HG03045 (cell line): ENCODE measurements around the gene GOLGA2.

Experiments used
- ATAC-seq: cut with Tn5 transposase; IDR thresholded peaks from one replicate; pipeline ENCODE4 v1.9.1; 2021; ENCODE audit warnings: mild to moderate bottlenecking, moderate library complexity; ENCODE audit not compliant: unreplicated experiment

Gene GOLGA2

DNA sequence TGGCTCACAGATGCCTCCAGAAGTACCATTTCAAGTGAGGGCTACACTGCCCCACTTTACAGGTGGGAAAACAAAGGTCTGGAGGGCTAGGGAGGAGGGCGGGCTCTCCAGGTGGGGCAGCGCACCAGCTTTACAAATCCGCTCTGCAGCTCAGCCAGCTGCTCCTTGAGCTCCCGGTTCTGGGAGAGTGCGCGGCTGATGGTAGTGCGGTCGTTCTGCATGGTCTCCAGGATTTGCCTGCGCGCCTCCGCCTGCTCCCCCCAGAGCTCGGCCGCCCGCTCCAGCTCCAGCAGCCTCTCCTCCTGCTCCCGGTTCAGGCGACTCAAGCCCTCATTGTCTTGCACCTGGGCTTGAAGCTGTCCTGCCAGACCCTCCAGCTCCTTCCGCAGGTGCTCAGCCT, 15.5 kb downstream of the GOLGA2 start:
- ATAC-seq: no peak

DNA sequence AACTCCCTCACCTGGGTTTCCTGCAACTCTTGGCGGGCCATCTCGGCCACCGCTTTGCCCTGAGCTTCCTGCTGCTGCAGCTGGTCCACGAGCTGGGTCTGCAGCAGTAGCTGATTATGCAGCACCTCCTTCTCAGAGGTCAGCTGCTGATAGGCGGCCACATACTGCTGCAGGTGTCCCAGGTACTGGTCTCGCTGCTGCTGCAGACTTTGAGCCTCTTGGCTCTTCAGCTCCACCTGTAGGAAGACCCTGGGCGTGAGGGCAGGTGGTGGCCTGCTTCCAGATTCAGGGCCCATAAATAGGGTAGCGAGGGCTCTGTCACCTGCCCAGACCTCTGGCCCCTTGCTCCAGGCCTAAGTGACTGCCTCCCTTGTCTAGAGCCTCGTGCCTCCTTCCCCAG, 16.7 kb downstream of the GOLGA2 start:
- no peak for ATAC-seq

DNA sequence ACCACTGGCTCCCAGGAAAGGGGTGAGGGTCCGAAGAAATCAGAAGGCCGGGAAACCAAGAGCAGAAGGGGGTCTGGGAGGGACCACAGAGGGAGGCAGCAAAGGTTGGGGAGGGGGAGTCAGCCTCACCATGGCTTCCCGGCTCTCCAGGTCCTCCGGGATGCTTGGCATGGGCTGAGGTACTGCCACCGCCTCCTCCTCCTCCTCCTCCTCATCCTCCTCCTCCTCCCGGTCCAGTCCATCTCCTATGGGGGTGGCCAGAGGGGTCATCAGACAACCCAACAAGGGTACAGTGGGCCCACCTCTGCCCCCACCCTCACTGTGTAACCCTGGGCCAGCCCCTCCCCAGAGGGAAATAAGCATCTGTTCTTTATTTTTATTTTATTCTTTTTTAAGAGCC, 17.5 kb downstream of the GOLGA2 start:
- ATAC-seq: no peak

DNA sequence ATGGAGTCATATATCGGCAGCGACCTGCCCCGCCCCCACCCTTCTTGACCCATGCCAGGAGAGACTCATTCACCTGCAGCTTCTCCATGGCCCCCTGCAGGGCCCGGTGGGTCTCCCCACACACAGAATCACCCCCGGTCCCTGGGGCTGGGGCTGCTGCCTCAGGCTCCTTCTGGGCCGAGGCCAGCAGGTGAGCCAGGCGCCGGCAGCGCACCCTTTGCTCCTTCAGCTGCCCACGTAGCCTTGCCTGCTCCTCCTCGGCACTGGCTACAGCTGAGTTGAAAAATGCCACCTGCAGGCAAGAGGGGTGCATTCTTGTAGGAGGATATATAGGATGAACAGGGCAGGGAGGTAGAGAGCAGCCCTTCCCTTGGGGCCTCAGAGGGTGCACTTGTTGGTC, 17.9 kb downstream of the GOLGA2 start:
- ATAC-seq: no peak

DNA sequence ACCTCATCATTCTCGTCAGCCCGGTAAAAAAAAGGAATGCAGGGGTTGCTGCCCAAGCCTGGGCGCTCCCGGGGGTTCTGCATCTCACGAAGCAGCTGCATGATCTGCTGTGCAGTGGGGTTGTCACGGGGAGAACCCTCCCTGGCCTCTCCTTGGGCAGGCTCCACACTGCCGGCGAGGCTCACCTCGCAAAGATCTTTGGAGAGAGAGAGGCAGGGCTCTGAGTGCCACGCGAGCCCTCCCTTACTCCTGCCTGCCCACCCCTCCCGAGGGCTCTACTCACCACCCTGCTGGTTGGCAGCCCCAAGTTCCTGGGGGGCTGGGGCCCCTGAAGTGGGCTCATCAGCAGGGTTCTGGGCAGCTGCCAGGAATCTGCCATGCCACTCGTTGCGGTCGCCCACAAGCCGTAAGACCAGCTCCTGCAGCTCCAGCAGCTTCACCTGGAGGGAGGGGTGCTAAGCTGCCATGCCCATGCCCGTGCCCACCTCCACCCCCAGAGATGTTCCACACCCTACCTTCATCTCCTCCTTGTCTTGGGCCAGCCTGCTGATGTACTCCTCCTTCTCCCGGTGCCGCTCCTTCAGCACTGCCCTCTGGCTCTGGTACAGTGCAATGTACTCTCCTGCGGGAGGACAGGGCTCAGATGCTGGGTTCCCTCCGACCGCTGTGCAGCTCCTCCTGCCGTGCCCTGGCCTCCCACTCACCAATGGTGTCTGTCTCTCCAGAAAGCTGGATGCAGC, 18.6 kb downstream of the GOLGA2 start:
- ATAC-seq: no peak

DNA sequence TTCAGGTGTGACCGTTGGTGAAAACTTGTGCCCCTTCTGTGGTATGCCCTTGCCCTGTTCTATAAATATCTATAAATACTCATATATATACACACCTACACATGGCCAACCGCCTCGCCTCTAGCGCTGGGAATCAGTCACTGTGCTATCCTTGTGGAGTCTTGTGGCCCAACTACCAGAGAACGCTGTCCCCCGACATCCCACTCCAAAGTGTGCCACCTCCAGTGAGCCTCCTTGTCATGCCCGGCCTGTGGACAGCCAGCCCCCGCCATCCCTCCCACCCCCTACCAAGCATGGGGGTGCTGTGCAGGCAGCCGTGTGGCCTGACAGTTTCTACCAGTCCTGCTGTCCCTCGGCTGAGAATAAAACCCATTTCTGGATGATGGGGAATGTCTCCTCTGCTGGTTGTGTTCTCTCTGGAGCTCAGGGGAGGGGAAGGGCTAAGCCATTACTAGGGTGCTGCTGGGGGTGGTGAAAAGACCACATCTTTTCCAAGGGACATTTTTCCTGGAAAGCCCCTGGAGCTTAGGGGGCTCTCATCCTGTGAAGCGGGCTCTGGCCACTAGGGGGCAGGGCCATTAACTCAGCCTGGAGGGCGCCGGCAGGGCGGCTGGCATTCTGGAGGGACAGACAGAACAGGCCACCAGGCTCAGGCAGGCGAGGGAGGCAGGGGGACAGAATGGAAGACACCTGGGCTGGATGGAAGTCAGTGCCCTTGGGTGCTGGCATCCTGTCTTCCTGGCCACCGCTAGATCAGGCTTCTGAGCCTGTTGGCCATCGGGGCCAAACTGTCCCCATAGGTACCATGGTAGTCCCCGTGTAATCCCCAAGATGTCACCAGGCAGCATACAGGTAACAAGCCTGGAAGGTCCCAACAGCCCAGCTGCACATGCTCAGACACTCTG, 20.7 kb downstream of the GOLGA2 start:
- no peak for ATAC-seq

GRCh38 chr9:128254362-128254761, 21.4 kb downstream of the GOLGA2 start:
- ATAC-seq: no peak

GRCh38 chr9:128253991-128254346, 21.8 kb downstream of the GOLGA2 start:
- no peak for ATAC-seq

DNA sequence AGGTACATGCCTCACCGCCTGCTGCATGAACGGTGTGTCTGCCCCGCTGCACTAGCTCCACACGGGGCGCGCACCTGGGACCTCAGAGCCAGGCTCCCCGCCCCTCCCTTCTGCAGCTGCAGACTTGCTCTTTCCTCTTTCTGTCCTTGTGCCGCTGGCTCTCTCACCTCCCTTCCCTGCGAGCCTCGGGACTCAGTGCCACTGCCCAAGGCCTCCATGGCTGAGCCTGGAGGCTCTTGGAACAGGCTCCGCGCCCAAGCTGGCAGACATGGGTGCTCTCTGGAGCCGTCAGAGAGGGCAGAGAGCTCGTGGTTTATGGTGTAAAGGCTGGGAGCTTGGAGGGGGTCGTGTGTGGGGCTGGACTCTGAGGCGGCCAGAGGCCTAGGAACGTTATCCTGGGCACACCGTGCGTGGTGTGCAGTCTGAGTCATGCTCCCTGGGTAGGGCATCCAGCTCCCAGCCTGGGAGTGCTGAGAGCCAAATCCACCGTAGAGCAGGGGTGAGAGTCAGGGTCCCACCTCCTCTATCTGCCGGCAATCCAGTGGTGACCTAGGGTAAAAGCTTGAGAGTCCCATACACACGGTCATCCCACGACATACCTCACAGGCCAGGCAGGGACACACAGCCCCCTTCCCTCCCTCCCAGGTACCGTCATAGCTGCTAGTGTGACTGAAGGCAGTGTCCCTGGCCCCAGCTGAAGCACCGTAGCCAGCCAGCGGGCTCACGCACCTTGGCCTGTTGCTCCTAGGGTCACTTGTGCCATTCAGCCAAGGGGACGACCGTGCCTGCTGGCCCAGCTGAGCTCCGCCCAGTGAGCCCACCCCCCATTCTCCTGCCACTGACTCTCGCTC, 22.4 kb downstream of the GOLGA2 start:
- no peak for ATAC-seq

DNA sequence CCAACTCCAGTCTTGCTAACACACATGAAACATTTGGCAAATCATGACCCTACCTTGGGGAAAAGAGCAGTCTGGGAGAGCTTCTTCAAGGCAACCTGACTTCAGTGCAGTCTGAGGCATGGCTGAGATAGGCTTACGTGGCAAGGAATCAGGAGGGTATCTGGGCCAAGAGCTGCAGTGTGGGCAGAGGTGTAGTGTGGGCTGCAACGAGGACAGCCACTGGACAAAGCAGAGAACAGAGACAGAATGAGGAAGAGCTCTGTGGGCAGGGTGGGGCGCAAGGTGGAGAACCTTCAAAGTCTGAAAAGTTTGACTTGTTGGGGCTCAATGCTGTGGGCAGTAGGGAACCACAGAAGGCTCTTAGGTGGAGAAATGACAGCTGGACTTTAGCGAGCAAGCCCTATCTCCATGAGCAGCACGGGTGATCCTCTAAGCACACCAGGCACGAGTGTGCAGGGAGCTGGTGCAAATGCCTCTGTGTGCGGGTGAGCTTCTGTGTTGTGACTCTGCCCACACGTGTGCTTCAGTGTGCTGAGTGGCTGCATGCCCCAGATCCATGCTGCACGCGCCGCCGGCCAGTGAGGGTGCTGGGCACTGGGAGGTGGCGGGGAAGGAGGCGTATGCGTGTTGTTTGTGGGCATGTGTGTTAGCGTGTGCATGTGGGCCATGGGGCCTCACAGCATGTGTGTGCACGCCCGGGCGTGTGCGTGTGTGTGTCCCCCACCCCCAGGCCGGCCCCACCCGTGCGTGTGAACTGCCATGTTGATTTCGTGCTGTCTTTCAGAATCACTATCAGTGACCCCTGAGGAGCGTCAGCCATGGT, 23.3 kb downstream of the GOLGA2 start:
- ATAC-seq: no peak

GRCh38 chr9:128251732-128252100, 24.1 kb downstream of the GOLGA2 start:
- no peak for ATAC-seq

DNA sequence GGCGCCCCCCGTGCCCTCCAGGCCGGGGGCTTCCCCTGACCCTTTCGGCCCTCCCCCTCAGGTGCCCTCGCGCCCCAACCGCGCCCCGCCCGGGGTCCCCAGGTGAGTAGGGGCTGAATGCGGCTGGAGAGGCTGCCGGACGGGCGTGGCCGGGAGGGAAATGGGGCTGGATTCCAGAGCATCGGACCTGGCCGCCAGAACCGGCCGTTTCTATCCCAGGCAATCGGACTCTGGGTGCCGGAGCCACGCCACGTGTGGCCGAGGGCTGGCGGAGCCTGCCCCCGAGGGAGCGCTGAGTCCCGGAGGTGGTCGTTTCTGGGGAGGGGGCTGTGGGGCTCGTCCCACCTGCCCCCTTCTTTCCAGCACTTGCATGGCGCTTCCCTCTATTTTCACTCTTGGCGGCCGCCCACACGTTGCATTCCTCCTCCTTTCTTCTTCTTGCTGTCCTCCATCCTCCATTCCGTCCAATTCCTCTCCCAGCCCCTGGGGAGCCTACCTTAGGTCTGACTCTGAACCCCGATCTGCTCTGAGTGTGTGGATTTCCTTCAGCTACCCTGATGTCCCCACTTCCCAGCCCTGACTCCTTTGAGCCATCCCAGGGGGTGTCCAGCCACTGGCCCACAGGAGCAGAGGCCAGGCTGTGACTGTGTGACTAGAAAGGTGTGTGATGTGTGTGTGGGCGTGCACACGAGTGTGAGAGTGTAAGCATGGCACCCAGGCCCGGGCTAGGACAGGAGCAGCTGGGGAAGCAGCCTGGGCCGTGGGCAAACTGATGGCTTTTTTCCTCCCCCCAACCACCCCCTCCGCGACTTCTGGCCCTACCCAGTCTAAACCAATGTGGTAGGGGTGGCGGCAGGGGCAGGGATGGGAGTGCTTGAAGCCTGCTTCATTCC, 24.7 kb downstream of the GOLGA2 start:
- ATAC-seq: no peak

GRCh38 chr9:128249908-128250838, 25.6 kb downstream of the GOLGA2 start:
- ATAC-seq: peak; percentile 88

DNA sequence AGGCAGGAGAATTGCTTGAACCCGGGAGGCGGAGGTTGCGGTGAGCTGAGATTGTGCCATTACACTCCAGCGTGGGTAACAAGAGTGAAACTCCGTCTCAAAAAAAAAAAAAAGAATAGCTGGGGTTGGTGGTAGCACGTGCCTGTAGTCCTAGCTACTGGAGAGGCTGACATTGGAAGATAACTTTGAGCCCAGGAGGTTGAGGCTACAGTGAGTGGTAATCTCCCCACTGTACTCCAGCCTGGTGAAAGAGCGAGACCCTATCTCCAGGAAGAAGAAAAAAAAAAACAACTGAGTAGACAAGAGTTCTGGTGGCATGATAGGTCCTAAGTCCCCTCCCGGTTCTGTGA, 26.3 kb downstream of the GOLGA2 start:
- ATAC-seq: no peak

- ATAC-seq: no peak
These were observed 28.5 kb downstream of the GOLGA2 start for GRCh38 chr9:128247226-128247803.

DNA sequence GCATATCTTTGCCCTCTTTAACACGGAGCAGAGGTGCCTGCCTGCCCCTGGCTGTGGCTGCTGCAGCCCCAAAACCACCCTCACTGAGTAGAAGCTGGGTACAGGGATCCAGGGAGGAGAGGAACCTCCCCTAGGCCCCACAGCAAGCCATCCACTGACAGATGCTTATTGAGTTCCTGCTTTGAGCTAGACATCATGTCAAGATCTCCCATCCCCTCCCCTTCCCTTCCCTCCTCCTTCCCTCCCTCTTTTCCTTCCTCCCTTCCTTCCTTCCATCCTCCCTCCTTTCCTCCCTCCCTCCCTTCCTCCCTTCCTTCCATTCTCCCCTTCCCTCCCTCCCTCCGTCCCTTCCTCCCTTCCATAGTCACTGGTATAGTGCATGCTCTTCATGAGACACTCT, 29.3 kb downstream of the GOLGA2 start:
- no peak for ATAC-seq

DNA sequence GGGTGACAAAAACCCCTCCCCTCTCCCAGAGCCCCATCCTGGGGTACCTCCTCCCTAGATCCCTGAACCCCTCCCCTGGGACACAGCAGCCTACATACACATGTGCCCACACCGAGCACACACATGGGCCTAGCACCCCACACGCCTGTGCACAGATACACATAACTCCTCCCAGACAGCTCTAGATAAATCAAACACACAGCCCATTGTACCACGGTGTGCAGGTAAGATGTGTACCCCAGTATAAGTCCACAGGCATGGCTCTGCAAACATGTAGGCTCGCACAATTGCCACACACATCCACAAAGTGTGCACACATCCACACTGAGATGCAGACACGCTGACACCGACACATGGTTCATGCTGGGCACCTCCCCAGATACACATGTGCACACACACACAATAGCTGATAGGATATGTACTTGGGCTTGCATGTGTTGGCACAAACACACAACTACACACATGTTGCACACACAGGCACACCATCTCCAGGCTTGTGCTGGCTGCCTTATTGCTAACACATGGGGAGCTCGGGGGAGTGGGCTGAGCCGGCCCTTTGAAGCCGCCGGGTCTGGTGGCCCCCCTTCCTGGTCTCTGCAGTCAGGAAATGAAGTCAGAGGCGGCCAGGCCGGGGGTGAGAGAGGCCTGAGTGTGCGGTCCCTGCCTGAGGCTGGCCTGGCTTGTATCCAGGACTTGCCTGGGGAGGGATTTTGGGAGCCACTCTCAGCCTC, 30.2 kb downstream of the GOLGA2 start:
- no peak for ATAC-seq

DNA sequence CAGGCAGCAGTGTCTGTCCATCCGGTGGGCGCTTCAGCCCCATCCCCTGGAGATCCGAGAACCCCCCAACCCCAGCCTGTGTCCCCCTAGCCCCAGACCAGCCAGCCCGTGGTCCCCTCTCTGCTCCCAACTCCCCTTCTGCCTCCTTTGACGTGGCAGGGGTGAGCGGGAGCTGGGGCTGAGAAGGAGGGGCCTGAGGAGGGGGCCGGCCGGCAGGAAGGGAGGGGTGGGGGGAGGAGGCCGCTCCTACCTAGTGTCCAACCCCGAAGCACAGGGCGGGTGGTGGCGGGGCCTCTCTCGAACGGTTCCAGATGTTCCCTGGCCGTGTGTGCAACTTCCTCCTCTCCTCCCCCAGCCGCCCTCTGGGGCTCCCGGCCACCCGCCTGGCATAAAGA, 31.0 kb downstream of the GOLGA2 start:
- no peak for ATAC-seq
